EH (cell line): ENCODE results near the gene ITIH2.
"Not testable (repeated sequence)": the region's sequence is repeated elsewhere in the genome, so short reads cannot be mapped to it uniquely, and the experiment has no call there.

Experiments
- DNase-seq: peaks from one replicate; pipeline ENCODE4 v3.0.0-alpha.2; 2015; ENCODE audit warnings: low read depth

Gene ITIH2

GRCh38 chr10:7693194-7693593 lies 9.9 kb upstream of the ITIH2 start:
- DNase-seq = not testable (repeated sequence)

DNA sequence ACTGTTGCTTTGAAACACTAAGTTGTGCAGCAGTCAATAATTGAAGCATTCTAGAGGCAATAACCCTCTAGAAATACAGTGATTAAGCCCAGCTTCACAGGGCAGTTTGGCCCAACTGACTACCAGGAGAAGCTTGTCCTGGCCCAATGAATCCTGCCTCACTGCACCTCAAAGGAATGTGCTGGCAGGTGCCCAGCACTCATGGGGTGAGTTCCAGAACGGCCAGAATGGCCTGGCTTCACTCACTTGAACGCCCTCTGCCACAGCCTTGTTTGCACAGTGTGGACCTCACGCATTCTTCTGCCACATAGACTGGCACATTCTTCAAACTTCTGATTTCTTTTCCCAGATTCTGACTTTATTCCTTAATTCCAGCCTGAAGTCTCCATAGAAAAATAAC lies 6.6 kb upstream of the ITIH2 start:
- no peak for DNase-seq

DNA sequence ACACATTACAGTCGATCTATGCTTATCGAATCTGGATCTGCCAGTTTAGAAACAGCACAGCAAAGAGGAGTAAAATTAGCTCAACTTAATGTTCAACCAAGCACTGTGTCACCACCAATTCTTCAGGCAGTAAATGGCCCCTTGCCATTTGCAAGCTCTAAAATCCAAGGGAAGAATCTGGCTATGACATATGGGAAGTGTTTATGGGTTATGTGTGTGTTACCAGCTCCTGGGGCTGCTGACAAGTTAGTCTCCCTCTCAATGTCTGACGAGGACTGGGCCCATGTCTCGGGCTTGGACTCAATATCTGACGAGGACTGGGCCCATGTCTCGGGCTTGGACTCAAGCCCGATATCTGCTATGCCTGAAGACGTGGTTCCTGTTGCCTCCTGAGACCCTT lies 5.7 kb upstream of the ITIH2 start:
- no peak for DNase-seq

GRCh38 chr10:7700577-7701125 lies 2.5 kb upstream of the ITIH2 start:
- no peak for DNase-seq

DNA sequence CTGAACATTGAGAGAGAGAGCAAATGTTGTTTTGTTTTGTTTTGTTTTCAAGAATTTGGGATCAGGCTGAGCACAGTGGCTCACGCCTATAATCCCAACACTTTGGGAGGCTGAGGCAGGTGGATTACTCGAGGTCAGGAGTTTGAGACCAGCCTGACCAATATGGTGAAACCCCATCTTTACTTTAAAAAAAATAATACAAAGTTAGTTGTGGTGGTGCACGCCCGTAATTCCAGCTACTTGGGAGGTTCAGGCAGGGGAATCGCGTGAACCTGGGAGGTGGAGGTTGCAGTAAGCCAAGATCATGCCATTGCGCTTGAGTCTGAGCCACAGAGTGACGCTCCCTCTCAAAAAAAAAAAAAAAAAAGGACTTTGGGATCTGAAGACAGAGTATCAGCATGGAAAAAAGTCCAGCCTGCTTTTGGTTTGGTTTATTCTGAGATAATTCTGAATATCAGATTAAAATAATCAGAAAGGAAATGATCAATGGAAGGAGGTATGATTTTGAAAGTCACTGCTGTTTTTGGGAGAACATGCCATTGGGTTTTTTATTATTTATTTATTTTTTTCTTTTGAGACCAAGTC lies 1.9 kb upstream of the ITIH2 start:
- DNase-seq = no peak

GRCh38 chr10:7702288-7702812 lies 766 bp upstream of the ITIH2 start:
- DNase-seq = no peak

- no peak for DNase-seq
Observed at GRCh38 chr10:7704071-7705016, 1.2 kb downstream of the ITIH2 start.

DNA sequence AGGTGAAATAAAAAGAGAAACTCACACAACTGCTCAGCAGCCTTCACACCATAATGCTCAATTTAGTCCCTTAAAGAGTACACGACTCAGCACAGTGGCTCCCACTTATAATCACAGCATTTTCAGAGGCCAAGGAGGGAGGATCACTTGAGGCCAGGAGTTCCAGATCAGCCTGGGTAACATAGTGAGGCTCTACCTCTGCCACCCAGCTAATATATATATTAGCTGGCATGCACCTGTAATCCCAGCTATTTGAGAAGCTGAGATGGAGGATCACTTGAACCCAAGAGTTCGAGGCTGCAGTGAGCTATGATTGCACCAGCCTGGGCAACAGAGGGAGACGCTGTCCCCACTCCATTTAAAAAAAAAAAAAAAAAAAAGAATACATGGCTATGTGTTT lies 2.2 kb downstream of the ITIH2 start:
- no peak for DNase-seq

DNA sequence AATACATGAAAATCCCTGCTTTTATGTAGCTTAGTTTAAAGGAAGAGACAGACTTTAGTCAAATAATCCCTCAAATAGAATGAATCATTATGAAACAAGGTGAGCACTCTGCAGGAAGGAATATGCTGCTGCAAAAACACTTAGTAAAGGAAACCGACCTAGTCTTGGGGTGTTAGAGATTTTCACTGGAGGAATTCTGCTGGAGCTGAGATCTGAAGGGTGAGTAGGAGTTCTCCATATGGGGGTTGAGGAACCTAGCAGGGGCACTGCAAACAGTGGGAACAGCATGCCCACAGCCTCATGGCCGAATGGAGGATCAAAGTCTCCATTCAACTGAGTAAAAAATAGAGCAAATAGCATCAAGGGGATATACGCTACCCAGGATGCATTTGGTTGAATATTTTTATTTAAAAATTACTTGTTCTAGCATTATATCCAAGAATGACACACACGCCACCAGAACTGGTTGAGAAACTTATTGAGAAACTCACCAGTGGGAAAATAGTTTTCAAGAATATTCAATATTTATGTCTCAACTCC lies 3.5 kb downstream of the ITIH2 start:
- no peak for DNase-seq

DNA sequence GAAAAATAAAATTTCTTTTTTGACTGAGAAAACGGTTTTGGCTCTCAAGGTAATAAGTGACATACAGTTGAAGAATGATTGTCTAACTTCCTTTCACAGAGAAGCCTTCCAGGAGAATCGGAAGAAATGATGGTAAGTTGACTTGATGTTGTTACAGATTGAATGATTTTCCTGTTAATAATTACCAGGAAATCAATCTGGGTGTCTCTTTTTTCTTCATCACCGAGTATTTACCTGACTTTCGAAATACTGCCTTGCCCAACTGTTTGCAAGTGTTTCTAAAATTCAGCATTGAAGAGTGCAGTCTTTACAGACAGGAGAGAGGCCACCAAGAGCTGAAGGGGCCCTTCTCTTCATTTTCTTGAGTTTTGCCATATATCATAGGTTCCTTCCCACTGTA lies 4.0 kb downstream of the ITIH2 start:
- no peak for DNase-seq

DNA sequence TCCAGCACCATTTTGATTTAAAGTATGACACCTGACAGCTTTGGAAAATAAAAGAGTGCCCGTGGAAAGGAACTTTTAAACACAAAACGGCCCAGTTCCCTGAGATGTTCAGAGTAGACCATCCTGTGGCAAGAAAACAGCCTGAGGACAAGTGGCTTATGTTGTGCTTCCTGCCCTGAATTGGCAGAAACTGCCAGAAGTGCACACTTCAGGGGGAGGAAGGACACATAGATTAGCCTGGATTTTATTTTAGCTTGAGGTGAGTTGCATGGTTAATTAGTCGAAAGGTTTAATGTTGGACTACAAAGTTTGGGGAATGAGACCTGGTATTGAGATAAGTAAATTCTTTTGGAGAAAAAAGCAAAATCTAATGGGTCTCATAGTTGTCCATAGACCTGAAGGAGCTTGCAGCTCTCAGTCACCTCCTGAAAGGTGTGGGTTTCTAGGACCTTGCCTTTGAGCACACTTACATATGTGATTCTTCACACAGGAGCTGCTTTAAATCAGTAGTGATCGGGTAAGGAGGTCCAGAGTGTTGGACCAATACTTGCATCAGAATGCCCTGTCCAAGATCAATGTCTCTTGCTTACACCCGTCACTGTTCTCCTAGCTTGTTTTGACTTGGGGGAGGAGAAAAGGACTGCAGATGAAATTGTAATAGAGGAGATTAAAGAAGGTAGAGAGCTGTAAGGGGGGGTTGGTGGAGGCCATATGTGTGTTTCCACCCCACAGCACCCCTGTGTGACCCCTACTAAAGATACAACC lies 4.9 kb downstream of the ITIH2 start:
- no peak for DNase-seq

DNA sequence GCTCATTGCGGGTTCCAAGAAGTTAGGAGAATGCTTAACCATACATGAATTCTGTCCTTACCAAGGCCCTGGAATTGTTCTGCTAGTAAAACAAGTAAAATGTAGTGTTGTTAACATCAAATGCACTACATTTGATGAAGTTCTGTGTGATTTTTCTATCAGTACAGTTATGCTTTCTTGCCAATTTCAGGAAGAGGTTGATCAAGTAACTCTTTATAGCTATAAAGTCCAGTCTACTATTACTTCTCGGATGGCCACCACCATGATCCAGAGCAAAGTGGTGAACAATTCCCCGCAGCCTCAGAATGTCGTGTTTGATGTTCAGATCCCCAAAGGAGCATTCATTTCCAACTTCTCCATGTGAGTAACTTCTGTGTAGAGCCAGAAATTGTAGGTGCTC lies 5.7 kb downstream of the ITIH2 start:
- DNase-seq = no peak

GRCh38 chr10:7710446-7710845 lies 7.3 kb downstream of the ITIH2 start:
- DNase-seq = no peak

DNA sequence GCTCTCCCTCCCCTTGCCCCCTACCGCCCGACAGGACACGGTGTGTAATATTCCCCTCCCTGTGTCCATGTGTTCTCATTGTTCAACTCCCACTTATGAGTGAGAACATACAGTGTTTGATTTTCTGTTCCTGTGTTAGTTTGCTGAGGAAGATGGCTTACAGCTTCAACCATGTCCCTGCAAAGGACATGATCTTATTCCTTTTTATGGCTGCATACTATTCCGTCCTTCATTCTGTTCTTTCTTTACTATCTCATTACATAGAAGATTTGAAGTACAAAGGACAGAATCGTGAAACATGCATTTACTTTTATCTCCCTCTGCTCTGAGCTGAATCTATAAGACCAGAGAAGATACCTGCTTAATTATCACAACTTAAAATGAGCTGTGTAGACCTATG lies 8.0 kb downstream of the ITIH2 start:
- not testable (repeated sequence) for DNase-seq

GRCh38 chr10:7715515-7715914 lies 12.4 kb downstream of the ITIH2 start:
- DNase-seq = no peak

DNA sequence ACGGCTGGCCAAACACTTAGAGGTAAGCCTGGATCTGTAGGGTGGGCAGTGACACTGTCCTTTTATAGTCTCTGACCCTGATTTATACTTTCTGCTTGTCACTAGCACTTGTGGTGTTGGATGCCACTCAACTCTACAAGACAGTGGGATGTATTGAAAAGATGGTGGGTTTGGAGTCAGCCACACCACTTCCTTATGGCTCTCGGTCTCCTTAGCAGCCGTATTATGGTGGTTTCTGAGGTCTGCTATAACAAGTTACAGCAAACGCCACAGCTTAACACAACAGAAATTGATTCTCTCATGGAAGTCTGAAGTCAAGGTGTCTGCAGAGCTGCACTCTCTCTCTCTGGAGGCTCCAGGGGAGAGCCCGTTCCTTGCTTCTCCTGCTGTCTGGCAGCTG lies 14.7 kb downstream of the ITIH2 start:
- no peak for DNase-seq

DNA sequence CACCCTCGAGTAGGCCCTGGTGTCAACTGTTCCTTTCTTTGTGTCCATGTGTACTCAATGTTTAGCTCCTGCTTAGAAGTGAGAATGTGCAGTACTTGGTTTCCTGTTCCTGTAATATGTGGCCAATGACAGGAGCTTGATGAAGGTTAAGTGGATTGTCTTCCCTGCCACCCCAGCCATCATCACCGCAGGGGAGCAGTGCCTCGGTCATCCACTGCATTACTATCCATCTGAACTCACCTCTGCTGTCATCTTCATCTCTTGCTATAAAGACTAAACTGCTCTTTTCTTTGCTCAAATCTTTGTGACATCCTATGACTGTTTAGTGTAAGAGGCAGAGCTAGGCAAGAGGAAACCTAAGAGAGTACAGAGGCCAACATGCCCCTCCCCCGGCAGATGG lies 15.6 kb downstream of the ITIH2 start:
- no peak for DNase-seq

DNA sequence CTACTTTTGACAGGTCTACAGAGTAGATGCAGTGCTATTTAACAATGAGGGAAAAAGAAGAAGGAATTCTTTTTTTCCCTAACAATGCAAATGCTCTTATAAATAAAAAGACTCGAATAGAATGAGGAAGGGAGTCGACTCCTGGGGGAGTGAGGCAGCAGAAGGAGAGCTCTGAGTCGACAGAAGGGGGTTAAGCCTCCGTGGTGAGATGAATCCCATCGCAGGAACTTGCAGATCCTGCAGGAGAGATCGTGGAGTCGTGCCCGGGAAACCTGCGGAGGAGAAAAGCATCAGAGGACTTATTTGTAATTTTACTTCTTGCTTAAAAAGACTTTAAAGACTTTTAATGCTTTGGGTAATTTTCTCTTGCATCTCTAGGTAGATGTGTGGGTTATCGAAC lies 17.4 kb downstream of the ITIH2 start:
- no peak for DNase-seq

DNA sequence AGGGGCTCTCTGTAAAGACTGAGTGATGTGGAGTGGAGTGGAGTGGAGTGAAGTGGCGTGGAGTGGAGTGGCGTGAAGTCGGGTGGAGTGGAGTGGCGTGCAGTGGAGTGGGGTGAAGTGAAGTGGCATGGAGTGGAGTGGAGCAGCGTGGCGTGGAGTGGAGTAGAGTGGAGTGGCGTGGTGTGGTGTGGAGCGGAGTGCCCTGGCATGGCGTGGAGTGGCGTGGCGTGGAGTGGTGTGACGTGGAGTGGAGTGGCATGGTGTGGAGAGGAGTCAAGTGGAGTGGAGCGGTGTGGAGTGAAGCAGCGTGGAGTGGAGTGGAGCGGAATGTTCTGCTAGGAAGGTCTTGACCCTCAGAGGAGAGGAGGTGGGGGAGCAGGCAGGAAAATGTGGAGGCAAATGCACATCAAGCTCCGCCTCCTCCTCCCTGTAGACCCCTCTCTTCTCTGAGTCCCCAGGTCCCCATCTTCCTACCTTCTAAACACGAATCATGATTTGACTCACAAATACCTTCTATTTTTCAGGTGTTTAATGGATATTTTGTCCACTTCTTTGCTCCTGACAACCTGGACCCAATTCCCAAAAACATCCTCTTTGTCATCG lies 19.9 kb downstream of the ITIH2 start:
- no peak for DNase-seq

DNA sequence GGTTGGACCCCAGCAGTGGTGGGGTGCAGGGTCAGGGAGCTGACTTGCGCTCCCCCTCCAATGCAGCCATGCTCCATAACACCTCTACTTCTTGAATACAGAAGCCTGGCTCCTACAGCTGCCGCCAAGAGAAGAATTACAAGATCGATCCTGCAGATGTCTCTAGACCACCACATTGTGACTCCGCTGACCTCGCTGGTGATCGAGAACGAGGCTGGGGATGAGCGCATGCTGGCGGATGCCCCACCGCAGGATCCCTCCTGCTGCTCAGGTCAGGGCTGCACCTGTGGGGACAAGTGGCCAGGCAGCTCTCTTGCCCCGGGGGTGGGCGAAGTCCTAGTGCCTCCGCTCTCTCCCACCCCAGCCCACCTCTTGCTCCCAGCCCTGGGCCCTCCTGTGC lies 31.7 kb downstream of the ITIH2 start:
- no peak for DNase-seq

DNA sequence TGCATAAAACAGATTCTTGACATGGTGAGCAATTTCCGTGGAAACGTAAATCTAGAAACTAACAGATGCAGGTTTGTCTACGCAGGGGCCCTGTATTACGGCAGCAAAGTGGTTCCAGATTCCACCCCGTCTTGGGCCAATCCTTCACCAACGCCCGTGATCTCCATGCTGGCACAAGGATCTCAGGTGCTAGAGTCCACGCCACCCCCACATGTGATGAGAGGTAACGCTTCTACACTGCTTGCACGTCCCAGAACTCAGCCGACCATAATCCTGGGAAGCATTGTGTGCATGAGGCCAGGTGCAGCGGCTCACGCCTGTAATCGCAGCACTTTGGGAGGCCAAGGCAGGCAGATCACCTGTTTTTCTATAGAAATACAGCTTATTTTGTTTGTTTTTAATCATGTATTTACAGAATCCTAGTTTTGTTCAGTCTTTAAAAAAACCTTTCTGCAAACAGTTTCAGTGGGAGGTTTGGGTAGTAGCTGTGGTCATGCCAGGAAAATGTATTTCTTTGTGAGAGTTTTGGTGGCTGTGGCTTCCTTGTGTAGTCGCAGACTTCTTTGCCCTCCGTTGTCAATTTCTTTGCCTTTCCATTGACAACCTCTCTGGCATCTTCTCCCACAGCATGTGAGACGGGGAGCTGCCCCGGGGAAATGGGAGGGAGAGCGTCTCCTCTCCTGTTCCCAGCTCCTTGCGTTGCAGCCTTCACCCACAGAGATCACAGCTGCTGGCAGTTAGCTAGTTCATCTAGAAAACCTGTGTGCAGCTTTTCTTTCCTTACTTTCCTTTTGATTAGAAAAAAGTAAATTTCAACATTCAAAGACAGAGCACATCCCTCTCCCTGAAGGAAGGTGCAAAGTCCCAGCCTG lies 35.7 kb downstream of the ITIH2 start:
- no peak for DNase-seq
